Kidney epithelial cell (primary cell): Measurements from ENCODE around the gene SNX32. TPM values are rescaled to one million over a fixed set of nuclear protein-coding genes. Genes with fewer than 3 reads are reported as not detected.

Experiments
- DNase-seq: peaks from one replicate; pipeline ENCODE4 v3.0.0-alpha.2; 2010; ENCODE audit warnings: low read depth
- H3K27me3 ChIP-seq: 2 replicates; pipeline ENCODE4 v1.6.0; 2011; ENCODE audit warnings: low read length; ENCODE audit not compliant: control insufficient read depth, insufficient read depth
- H3K36me3 ChIP-seq: 2 replicates; pipeline ENCODE4 v1.5.1; 2011; ENCODE audit warnings: low read length; ENCODE audit not compliant: control insufficient read depth, insufficient read depth
- H3K4me3 ChIP-seq: 2 replicates; pipeline ENCODE4 v1.5.1; 2011; ENCODE audit warnings: low read depth, mild to moderate bottlenecking, control low read depth, low read length
- total RNA-seq: library from RNA; depleted of rRNA; stranded (reverse); fragments of >200 nt; gene quantifications from 2 replicates; pipeline ENCODE4 v1.2.3, GENCODE V29; 2015
- TF ChIP-seq, protein P1 (sequence below): IDR thresholded peaks from 2 replicates; pipeline ENCODE4 v1.5.1; 2011; ENCODE audit warnings: mild to moderate bottlenecking, moderate library complexity, low read length, control low read depth, inconsistent platforms; ENCODE audit not compliant: insufficient read depth, poor library complexity, severe bottlenecking

Gene SNX32
- total RNA-seq, 1 donor from 2014 or later = 1.9 TPM

DNA sequence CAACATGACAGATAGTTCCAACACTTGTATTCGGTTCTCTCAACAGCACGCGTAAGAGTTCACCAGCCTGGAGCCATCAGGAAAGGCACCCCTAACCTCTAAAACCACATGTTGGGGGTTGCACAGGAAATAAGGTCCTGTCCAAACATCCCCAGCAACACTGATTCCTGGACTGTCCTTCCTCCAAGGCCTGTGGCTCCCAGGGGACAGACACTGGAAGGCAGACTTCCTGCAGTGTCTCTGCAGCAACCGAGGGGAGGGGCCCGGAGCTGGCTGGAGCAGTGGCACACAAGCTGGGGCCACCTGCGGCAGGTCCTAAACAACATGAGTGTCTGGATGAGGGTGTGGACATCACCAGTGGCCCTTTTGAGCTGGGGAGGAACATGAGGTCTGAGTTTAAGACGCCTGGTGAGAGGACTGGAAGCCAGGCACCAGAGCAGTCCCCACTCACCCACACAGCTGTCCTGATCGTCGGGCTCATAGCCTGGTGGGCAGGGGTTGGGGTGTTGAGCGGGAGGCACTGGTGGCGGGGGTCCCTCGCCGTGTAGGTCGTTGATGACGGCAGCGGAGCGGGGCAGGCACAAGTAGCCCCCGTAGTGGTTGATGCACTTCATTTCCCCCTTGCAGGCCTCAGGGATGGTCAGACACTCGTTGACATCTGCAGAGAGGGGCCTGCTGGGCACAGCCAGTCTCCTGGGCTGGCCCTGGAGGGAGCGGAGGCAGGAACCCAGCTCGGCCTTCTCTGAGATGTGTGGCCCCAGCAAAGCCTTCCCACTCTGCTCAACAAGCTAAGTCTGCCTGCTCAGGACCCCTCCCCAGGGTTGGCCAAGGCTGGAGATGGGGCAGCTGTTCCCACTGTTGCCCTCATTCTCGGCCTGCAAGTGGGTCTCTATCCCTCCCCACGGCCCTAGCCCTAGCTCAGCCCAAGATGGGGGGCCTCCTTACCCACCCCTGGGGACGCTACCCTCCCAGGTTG is 37.2 kb downstream of the SNX32 start:
- Histone ChIP-seq H3K36me3 (peaks cover 5% of the 10 kb centered on the region), H3K4me3 (no peak overlapping the region), H3K27me3 (no peaks in the 10 kb centered on the region)
- TF ChIP-seq, protein P1, sequence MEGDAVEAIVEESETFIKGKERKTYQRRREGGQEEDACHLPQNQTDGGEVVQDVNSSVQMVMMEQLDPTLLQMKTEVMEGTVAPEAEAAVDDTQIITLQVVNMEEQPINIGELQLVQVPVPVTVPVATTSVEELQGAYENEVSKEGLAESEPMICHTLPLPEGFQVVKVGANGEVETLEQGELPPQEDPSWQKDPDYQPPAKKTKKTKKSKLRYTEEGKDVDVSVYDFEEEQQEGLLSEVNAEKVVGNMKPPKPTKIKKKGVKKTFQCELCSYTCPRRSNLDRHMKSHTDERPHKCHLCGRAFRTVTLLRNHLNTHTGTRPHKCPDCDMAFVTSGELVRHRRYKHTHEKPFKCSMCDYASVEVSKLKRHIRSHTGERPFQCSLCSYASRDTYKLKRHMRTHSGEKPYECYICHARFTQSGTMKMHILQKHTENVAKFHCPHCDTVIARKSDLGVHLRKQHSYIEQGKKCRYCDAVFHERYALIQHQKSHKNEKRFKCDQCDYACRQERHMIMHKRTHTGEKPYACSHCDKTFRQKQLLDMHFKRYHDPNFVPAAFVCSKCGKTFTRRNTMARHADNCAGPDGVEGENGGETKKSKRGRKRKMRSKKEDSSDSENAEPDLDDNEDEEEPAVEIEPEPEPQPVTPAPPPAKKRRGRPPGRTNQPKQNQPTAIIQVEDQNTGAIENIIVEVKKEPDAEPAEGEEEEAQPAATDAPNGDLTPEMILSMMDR = no peak
- no peak for DNase-seq

- Histone ChIP-seq H3K27me3 (no peaks in the 10 kb centered on the region), H3K4me3 (peak overlapping the region; percentile 72), H3K36me3 (peaks cover 4% of the 10 kb centered on the region)
- DNase-seq = no peak
- TF ChIP-seq, protein P1 = peak; percentile 35
Observed at GRCh38 chr11:65871811-65872548, 38.2 kb downstream of the SNX32 start.

- TF ChIP-seq, protein P1 = no peak
- H3K36me3 ChIP-seq = peaks cover 4% of the 10 kb centered on the region
- no peak for DNase-seq
- H3K27me3 ChIP-seq = no peaks in the 10 kb centered on the region
- H3K4me3 ChIP-seq = peak within 1 kb of the TSS; percentile 72
Observed at GRCh38 chr11:65872586-65873317, 39.0 kb downstream of the SNX32 start, which contains the start of gene EFEMP2. Gene EFEMP2, minus strand, starts transcription at chr11:65872800. Its CDS starts 446 bp downstream, at chr11:65872354.

GRCh38 chr11:65873318-65874156 is 39.8 kb downstream of the SNX32 start:
- DNase-seq = no peak
- H3K36me3 ChIP-seq = peaks cover 4% of the 10 kb centered on the region
- no peaks in the 10 kb centered on the region for H3K27me3 ChIP-seq
- peak overlapping the region; percentile 72 for H3K4me3 ChIP-seq
- TF ChIP-seq, protein P1 = no peak

DNA sequence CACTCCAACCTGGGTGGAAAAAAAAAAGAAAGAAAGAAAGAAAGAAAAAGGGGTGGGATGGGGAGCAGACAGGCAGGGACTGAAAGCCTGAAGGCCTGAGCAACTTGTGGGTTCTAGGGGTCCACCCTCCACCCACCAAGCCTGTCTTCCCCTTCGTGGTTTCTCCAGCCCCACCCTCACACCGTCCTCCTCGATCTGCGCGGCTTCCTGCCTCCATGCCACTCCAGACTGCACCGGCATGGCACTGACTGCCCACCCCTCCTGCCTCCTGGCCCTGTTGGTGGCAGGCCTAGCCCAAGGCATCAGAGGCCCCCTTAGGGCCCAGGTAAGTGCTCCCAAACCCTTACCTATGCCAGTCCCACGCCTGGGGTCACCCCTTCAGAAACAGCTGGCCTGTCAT is 45.9 kb downstream of the SNX32 start, which contains the start of gene CTSW:
TSS of gene CTSW (plus strand) at position 221 of the 400 bp plus-strand sequence. CDS start at position 239, 18 bp downstream.
- Histone ChIP-seq H3K27me3 (no peaks in the 10 kb centered on the region), H3K4me3 (no peak within 1 kb of the TSS), H3K36me3 (peaks cover 8% of the 10 kb centered on the region)
- TF ChIP-seq, protein P1 = no peak
- no peak for DNase-seq
